Gastrocnemius medialis (tissue), 4 donors: ENCODE measurements around the gene MECR. TPM values are rescaled to one million over a fixed set of nuclear protein-coding genes. Genes with fewer than 3 reads are reported as not detected.

Experiments
- ATAC-seq, 2 donors: fragments of 150-250 bp; one replicate each; pipeline ENCODE4 v1.9.1; 2016
- DNase-seq, 2 donors: peaks; one replicate each; pipeline ENCODE4 v3.0.0-alpha.2; 2019
- H3K27ac ChIP-seq, 4 donors: fragments of 200-600 bp; sonication (generic); 1 replicate in 1 of 4; 2 replicates in 3 of 4; pipeline ENCODE4 v1.5.1; 2016 to 2018; ENCODE audit warnings: mild to moderate bottlenecking in 2 of 4, moderate library complexity in 1 of 4
- H3K27me3 ChIP-seq, 3 donors: fragments of 200-600 bp; sonication (generic) in 2 of 3; 1 replicate in 1 of 3; 2 replicates in 2 of 3; pipeline versions ENCODE4 v1.5.1 to v1.6.0; 2016 to 2019; ENCODE audit warnings: mild to moderate bottlenecking in 1 of 3, moderate library complexity in 1 of 3
- H3K36me3 ChIP-seq, 2 donors: fragments of 200-600 bp; sonication (generic) in 1 of 2; one replicate each; pipeline ENCODE4 v1.5.1; 2017 to 2018
- H3K4me1 ChIP-seq, 2 donors: fragments of 200-600 bp; sonication (generic) in 1 of 2; one replicate each; pipeline ENCODE4 v1.5.1; 2016 to 2017; ENCODE audit warnings: mild to moderate bottlenecking in 2 of 2
- H3K4me3 ChIP-seq, 4 donors: fragments of 200-600 bp; sonication (generic) in 3 of 4; 1 replicate in 1 of 4; 2 replicates in 3 of 4; pipeline ENCODE4 v1.5.1; 2016 to 2019; ENCODE audit warnings: mild to moderate bottlenecking in 2 of 4
- H3K9me3 ChIP-seq, 3 donors: fragments of 200-600 bp; sonication (generic) in 2 of 3; 1 replicate in 1 of 3; 2 replicates in 2 of 3; pipeline ENCODE4 v1.5.1; 2016 to 2019
- CTCF ChIP-seq, 5 experiments: fragments of 450-650 bp in 3 of 5; fragments of 200-600 bp in 2 of 5; sonication (generic) in 2 of 5; IDR thresholded peaks in 4 of 5; conservative IDR thresholded peaks in 1 of 5; 1 replicate in 4 of 5; 2 replicates in 1 of 5; pipeline ENCODE4 v1.5.1; 2016 to 2019; ENCODE audit warnings: antibody characterized with exemption in 5 of 5, mild to moderate bottlenecking in 3 of 5, moderate library complexity in 3 of 5
- POLR2A ChIP-seq, 2 donors: fragments of 450-650 bp; IDR thresholded peaks; one replicate each; pipeline ENCODE4 v1.6.1; 2017; ENCODE audit warnings: antibody characterized with exemption in 2 of 2, mild to moderate bottlenecking in 2 of 2, moderate library complexity in 2 of 2
- in situ Hi-C, 4 donors: fragments of 200-750 bp; cut with MboI; loops; one replicate each; pipeline versions ENCODE4 v1.15.0 to v1.8.0; 2017; ENCODE audit warnings: low sequenced_read_pairs in 4 of 4
- intact Hi-C: fragments of 100-400 bp; cut with DNase I; formaldehyde crosslinking; loops from one replicate; pipeline ENCODE4 v1.15.1; 2023; ENCODE audit warnings: low total_unique reads
- total RNA-seq, 4 donors: library from RNA; depleted of rRNA; stranded (reverse); fragments of >200 nt; gene quantifications; one replicate each; pipeline versions ENCODE4 v1.1.0 to v1.2.3, GENCODE V29; 2016

Gene MECR
- total RNA-seq, 4 donors from 2014 or later, result 21.9 to 29.8 (median 26.6) TPM

- TF ChIP-seq POLR2A (IDR thresholded peaks at IDR 0.05) (no peak), CTCF (IDR thresholded peaks at IDR 0.05 in 4 of 5, conservative IDR thresholded peaks at IDR 0.05 in 1 of 5) (no peak)
- in situ Hi-C loops, result loop anchor here (25.0 kb wide), 4 partner anchors 840 to 1440 kb away; no protein-coding TSS in a partner anchor
These were observed 17.0 kb upstream of the MECR start for GRCh38 chr1:29247571-29248273.

GRCh38 chr1:29247044-29247443, 16.3 kb upstream of the MECR start:
- H3K4me1 ChIP-seq, result no peaks in the 10 kb centered on the region
- no peaks in the 10 kb centered on the region for H3K36me3 ChIP-seq
- in situ Hi-C loops (loop anchor here (25.0 kb wide), 4 partner anchors 840 to 1440 kb away; no protein-coding TSS in a partner anchor), intact Hi-C loops (no loop called here)
- DNase-seq, result no peak
- no peaks in the 10 kb centered on the region for H3K9me3 ChIP-seq
- no peak overlapping the region for H3K4me3 ChIP-seq
- H3K27ac ChIP-seq, result no peak overlapping the region
- H3K27me3 ChIP-seq, result no peaks in the 10 kb centered on the region
- TF ChIP-seq POLR2A (IDR thresholded peaks at IDR 0.05), result no peak
- TF ChIP-seq CTCF (IDR thresholded peaks at IDR 0.05 in 4 of 5, conservative IDR thresholded peaks at IDR 0.05 in 1 of 5), result no peak
- ATAC-seq, result no peak

More at GRCh38 chr1:29247571-29248273, 17.0 kb upstream of the MECR start:
- Histone ChIP-seq H3K4me3 (no peak overlapping the region), H3K9me3 (no peaks in the 10 kb centered on the region), H3K36me3 (no peaks in the 10 kb centered on the region), H3K27me3 (no peaks in the 10 kb centered on the region), H3K4me1 (no peaks in the 10 kb centered on the region), H3K27ac (no peak overlapping the region)
- DNase-seq (no peak), ATAC-seq (no peak)
- intact Hi-C loops, result no loop called here

DNA sequence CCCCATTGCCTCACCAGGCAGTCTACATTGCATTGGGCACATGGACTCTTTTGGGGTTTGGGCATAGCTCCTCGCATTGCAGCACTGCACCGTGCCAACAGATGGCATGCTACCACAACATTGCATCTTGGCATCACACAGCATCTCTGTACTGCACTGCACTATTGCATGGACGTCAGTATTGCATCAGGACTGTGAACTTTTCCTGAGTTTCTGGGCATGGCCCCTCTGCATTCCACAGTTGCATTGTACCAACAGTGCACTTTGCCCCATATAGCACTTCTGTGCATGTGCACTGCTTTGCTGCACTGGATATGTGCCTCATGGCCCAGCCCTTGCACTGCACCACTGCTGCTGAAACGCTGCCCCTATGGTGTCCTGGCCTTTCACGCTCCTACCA, 15.1 kb upstream of the MECR start:
- in situ Hi-C loops, result loop anchor here (25.0 kb wide), 4 partner anchors 841 to 1441 kb away; no protein-coding TSS in a partner anchor
- no peak for ATAC-seq

GRCh38 chr1:29245261-29245660, 14.5 kb upstream of the MECR start:
- no peaks in the 10 kb centered on the region for H3K9me3 ChIP-seq
- H3K36me3 ChIP-seq, result no peaks in the 10 kb centered on the region
- in situ Hi-C loops, result loop anchor here (25.0 kb wide), 4 partner anchors 842 to 1442 kb away; no protein-coding TSS in a partner anchor
- ATAC-seq (no peak), DNase-seq (no peak)
- no peaks in the 10 kb centered on the region for H3K4me1 ChIP-seq
- no peaks in the 10 kb centered on the region for H3K27me3 ChIP-seq
- no peak overlapping the region for H3K27ac ChIP-seq
- H3K4me3 ChIP-seq, result no peak overlapping the region
- no peak for TF ChIP-seq CTCF (IDR thresholded peaks at IDR 0.05 in 4 of 5, conservative IDR thresholded peaks at IDR 0.05 in 1 of 5)
- TF ChIP-seq POLR2A (IDR thresholded peaks at IDR 0.05), result no peak
- intact Hi-C loops, result no loop called here

More for the DNA sequence above, 15.1 kb upstream of the MECR start:
- no peak for TF ChIP-seq CTCF (IDR thresholded peaks at IDR 0.05 in 4 of 5, conservative IDR thresholded peaks at IDR 0.05 in 1 of 5)
- no peak for TF ChIP-seq POLR2A (IDR thresholded peaks at IDR 0.05)
- no peaks in the 10 kb centered on the region for H3K4me1 ChIP-seq
- no peak overlapping the region for H3K27ac ChIP-seq
- H3K4me3 ChIP-seq, result no peak overlapping the region
- H3K27me3 ChIP-seq, result no peaks in the 10 kb centered on the region
- no peaks in the 10 kb centered on the region for H3K9me3 ChIP-seq
- no peaks in the 10 kb centered on the region for H3K36me3 ChIP-seq
- intact Hi-C loops, result no loop called here
- DNase-seq, result no peak
